Lower leg skin (tissue), 3 donors: ENCODE data around the gene CTTN.

ENCODE experiments used
- POLR2A ChIP-seq, 2 donors: fragments of 450-650 bp; IDR thresholded peaks; one replicate each; pipeline ENCODE4 v1.6.1; 2016 to 2017; ENCODE audit warnings: antibody characterized with exemption in 2 of 2, mild to moderate bottlenecking in 1 of 2, moderate library complexity in 1 of 2
- TF ChIP-seq, protein P1 (sequence below), 3 donors: fragments of 450-650 bp; IDR thresholded peaks; one replicate each; pipeline ENCODE4 v1.5.1; 2016; ENCODE audit warnings: antibody characterized with exemption in 3 of 3, mild to moderate bottlenecking in 3 of 3, moderate library complexity in 2 of 3

DNA sequence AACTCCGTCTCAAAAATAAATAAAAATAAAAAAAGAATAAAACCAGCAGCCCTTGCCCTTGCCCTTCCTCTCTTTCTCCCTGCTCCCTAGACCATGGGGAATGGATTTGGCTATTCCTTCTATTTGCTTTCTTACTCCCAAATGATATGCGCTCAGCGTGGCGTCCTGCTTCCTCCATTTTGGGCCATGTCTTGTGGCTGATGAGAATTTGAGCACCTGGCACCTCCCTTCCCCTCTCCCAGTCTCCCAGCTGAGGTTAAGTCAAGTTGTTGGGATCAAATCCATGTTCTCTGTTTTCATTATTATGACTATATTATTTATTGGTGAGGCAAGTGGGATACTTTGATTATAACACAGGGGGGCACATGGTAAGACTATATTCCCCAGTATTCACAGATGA lies 10.8 kb upstream of the CTTN start:
- TF ChIP-seq, protein P1, sequence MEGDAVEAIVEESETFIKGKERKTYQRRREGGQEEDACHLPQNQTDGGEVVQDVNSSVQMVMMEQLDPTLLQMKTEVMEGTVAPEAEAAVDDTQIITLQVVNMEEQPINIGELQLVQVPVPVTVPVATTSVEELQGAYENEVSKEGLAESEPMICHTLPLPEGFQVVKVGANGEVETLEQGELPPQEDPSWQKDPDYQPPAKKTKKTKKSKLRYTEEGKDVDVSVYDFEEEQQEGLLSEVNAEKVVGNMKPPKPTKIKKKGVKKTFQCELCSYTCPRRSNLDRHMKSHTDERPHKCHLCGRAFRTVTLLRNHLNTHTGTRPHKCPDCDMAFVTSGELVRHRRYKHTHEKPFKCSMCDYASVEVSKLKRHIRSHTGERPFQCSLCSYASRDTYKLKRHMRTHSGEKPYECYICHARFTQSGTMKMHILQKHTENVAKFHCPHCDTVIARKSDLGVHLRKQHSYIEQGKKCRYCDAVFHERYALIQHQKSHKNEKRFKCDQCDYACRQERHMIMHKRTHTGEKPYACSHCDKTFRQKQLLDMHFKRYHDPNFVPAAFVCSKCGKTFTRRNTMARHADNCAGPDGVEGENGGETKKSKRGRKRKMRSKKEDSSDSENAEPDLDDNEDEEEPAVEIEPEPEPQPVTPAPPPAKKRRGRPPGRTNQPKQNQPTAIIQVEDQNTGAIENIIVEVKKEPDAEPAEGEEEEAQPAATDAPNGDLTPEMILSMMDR (IDR thresholded peaks at IDR 0.05): no peak
- TF ChIP-seq POLR2A (IDR thresholded peaks at IDR 0.05): no peak
